ENCODE results near the gene ACE. TPM values are rescaled to one million over a fixed set of nuclear protein-coding genes. Genes with fewer than 3 reads are reported as not detected.

The ACE gene
- total RNA-seq, 1 experiment from 2014 or later = 5.4 TPM

DNA sequence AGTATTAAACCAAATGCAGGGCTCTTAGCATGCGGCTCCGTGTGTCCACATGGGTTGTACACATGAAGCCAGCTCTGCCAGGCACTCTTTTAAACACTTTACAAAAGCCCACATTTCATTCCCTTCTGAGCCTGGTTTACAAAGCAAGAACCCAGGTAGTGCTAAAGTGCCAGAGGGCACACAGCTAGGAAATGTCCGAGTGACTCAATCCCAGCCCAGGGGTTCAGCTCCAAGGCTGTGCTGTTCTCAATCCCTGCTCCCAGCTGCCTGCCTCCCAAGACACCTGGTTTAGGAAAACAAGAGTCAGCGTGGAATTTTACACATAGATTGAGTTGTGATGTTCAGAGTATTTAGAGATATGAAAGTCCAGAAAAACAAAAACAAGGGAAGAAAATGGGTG lies 60.1 kb downstream of the ACE start:
- no peak overlapping the region for H3T11ph ChIP-seq (ENCODE audit: low read length)
- H3K4ac ChIP-seq (ENCODE audit: low read depth, low read length) = no peak overlapping the region
- no peak overlapping the region for H3K27ac ChIP-seq (ENCODE audit: insufficient read length, low read depth, low read length)
- H3K56ac ChIP-seq (ENCODE audit: insufficient read length, low read depth, low read length) = no peak overlapping the region
- H3K4me2 ChIP-seq (ENCODE audit: insufficient read depth, insufficient read length, low read length) = no peak overlapping the region
- H3K79me1 ChIP-seq (ENCODE audit: insufficient read depth, low read depth, low read length, poor library complexity, severe bottlenecking) = no peaks in the 10 kb centered on the region
- no peaks in the 10 kb centered on the region for H3K9me3 ChIP-seq (ENCODE audit: control insufficient read depth, low read depth, low read length)
- no peak overlapping the region for H2BK15ac ChIP-seq (ENCODE audit: low read depth, low read length)
- H3K4me1 ChIP-seq (ENCODE audit: insufficient read depth, low read length) = peaks cover 6% of the 10 kb centered on the region; the same call in 1 of the 2 replicates
- H3K18ac ChIP-seq (ENCODE audit: insufficient read length, low read depth, low read length) = no peak overlapping the region
- H3K4me3 Mint-ChIP-seq = no peak overlapping the region
- H2AK5ac ChIP-seq (ENCODE audit: insufficient read length, low read length) = no peak overlapping the region
- no peak overlapping the region for H3K9ac ChIP-seq (ENCODE audit: extremely low read depth, insufficient read length, low read length)
- peaks cover 9 to 12% of the 10 kb centered on the region in 2 experiments for H3K4me1 Mint-ChIP-seq
- H3K14ac ChIP-seq (ENCODE audit: insufficient read depth, low read length) = no peak overlapping the region
- no peak for DNase-seq
- no peak overlapping the region for H2AFZ ChIP-seq (ENCODE audit: low read length)
- no CpG with 5 or more reads among the region's 4 CpGs for WGBS (ENCODE audit: extremely low coverage, insufficient read length, low lambda C conversion rate)
- H2BK5ac ChIP-seq (ENCODE audit: insufficient read length, low read length) = no peak overlapping the region
- peaks cover 14% of the 10 kb centered on the region for H3K27me3 Mint-ChIP-seq (ENCODE audit: low read depth)
- H4K8ac ChIP-seq (replicated peaks; ENCODE audit: insufficient read length, low read depth, low read length) = no peak overlapping the region
- no peak for TF ChIP-seq CTCF (conservative IDR thresholded peaks at IDR 0.05)
- H3K9me3 Mint-ChIP-seq = no peaks in the 10 kb centered on the region; a peak in 2 of 5 replicates
- H4K91ac ChIP-seq (ENCODE audit: insufficient read length, low read depth, low read length) = no peak overlapping the region
- H2BK120ac ChIP-seq (ENCODE audit: low read depth, low read length, poor library complexity, severe bottlenecking) = no peak overlapping the region
- no peak overlapping the region for H2BK12ac ChIP-seq (ENCODE audit: insufficient read length, low read depth, low read length)
- no peaks in the 10 kb centered on the region for H3K79me2 ChIP-seq (ENCODE audit: insufficient read depth, low read length)
- no peaks in the 10 kb centered on the region; the same call in 1 of the 2 replicates for H3K27me3 ChIP-seq (ENCODE audit: insufficient read depth, low read length)
- no peak overlapping the region for H4K5ac ChIP-seq (ENCODE audit: insufficient read length, low read depth, low read length)
- H3K27ac Mint-ChIP-seq = no peak overlapping the region
- H4K20me1 ChIP-seq (ENCODE audit: control insufficient read depth, insufficient read depth, insufficient read length) = no peaks in the 10 kb centered on the region
- H3K36me3 Mint-ChIP-seq (ENCODE audit: insufficient read depth in 1 of 3, low read depth in 3 of 3) = no peaks in the 10 kb centered on the region; a peak in 1 of 7 replicates
- H2BK20ac ChIP-seq (ENCODE audit: low read depth, low read length, poor library complexity, severe bottlenecking) = no peak overlapping the region
- no peak overlapping the region for H3K23ac ChIP-seq (ENCODE audit: insufficient read length, low read depth, low read length)
- H3K23me2 ChIP-seq (ENCODE audit: insufficient read length, low read depth, low read length, poor library complexity, severe bottlenecking) = peaks cover 8% of the 10 kb centered on the region

All from H9 (cell line).